ENCODE data around the gene SMARCAL1. TPM values are rescaled to one million over a fixed set of nuclear protein-coding genes. Genes with fewer than 3 reads are reported as not detected.

Gene SMARCAL1
- total and polyA plus RNA-seq, 2 of the 13 experiments (the other 11 are each of a cell fraction or from before 2014, with no cell fraction given): 12.7 to 21.3 TPM

GRCh38 chr2:216369821-216370220 lies 42.5 kb upstream of the SMARCAL1 start (continued):
- TF ChIP-seq, protein P1, sequence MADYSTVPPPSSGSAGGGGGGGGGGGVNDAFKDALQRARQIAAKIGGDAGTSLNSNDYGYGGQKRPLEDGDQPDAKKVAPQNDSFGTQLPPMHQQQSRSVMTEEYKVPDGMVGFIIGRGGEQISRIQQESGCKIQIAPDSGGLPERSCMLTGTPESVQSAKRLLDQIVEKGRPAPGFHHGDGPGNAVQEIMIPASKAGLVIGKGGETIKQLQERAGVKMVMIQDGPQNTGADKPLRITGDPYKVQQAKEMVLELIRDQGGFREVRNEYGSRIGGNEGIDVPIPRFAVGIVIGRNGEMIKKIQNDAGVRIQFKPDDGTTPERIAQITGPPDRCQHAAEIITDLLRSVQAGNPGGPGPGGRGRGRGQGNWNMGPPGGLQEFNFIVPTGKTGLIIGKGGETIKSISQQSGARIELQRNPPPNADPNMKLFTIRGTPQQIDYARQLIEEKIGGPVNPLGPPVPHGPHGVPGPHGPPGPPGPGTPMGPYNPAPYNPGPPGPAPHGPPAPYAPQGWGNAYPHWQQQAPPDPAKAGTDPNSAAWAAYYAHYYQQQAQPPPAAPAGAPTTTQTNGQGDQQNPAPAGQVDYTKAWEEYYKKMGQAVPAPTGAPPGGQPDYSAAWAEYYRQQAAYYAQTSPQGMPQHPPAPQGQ (CRISPR knock-in tag; IDR thresholded peaks at IDR 0.05; ENCODE audit: borderline replicate concordance): no peak
- TF ChIP-seq ZKSCAN8 (CRISPR knock-in tag; IDR thresholded peaks at IDR 0.05; ENCODE audit: borderline replicate concordance) (no peak), ZFP82 (CRISPR knock-in tag; IDR thresholded peaks at IDR 0.05; ENCODE audit: borderline replicate concordance) (no peak), RAD21 (CRISPR knock-in tag; IDR thresholded peaks at IDR 0.05) (no peak), SOX6 (IDR thresholded peaks at IDR 0.05) (no peak), SOX6 (CRISPR knock-in tag; IDR thresholded peaks at IDR 0.05) (no peak), GMEB1 (CRISPR knock-in tag; IDR thresholded peaks at IDR 0.05; ENCODE audit: borderline replicate concordance) (no peak), ZNF609 (CRISPR knock-in tag; IDR thresholded peaks at IDR 0.05; ENCODE audit: borderline replicate concordance) (no peak), SMAD3 (CRISPR knock-in tag; IDR thresholded peaks at IDR 0.05) (no peak), SIX1 (CRISPR knock-in tag; IDR thresholded peaks at IDR 0.05; ENCODE audit: borderline replicate concordance) (no peak), ZNF709 (CRISPR knock-in tag; IDR thresholded peaks at IDR 0.05) (no peak), HES4 (CRISPR knock-in tag; IDR thresholded peaks at IDR 0.05; ENCODE audit: borderline replicate concordance) (no peak), LCORL (IDR thresholded peaks at IDR 0.05) (no peak), LCORL (CRISPR knock-in tag; IDR thresholded peaks at IDR 0.05) (no peak)
- TF ChIP-seq, protein P2, sequence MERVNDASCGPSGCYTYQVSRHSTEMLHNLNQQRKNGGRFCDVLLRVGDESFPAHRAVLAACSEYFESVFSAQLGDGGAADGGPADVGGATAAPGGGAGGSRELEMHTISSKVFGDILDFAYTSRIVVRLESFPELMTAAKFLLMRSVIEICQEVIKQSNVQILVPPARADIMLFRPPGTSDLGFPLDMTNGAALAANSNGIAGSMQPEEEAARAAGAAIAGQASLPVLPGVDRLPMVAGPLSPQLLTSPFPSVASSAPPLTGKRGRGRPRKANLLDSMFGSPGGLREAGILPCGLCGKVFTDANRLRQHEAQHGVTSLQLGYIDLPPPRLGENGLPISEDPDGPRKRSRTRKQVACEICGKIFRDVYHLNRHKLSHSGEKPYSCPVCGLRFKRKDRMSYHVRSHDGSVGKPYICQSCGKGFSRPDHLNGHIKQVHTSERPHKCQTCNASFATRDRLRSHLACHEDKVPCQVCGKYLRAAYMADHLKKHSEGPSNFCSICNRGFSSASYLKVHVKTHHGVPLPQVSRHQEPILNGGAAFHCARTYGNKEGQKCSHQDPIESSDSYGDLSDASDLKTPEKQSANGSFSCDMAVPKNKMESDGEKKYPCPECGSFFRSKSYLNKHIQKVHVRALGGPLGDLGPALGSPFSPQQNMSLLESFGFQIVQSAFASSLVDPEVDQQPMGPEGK (CRISPR knock-in tag; IDR thresholded peaks at IDR 0.05): no peak
- TF ChIP-seq, protein P3, sequence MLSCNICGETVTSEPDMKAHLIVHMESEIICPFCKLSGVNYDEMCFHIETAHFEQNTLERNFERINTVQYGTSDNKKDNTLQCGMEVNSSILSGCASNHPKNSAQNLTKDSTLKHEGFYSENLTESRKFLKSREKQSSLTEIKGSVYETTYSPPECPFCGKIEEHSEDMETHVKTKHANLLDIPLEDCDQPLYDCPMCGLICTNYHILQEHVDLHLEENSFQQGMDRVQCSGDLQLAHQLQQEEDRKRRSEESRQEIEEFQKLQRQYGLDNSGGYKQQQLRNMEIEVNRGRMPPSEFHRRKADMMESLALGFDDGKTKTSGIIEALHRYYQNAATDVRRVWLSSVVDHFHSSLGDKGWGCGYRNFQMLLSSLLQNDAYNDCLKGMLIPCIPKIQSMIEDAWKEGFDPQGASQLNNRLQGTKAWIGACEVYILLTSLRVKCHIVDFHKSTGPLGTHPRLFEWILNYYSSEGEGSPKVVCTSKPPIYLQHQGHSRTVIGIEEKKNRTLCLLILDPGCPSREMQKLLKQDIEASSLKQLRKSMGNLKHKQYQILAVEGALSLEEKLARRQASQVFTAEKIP (CRISPR knock-in tag; IDR thresholded peaks at IDR 0.05; ENCODE audit: borderline replicate concordance): no peak
